ENCODE results near the gene SUV39H2. TPM values are rescaled to one million over a fixed set of nuclear protein-coding genes. Genes with fewer than 3 reads are reported as not detected.
"Not testable (repeated sequence)": the region's sequence is repeated elsewhere in the genome, so short reads cannot be mapped to it uniquely, and the experiment has no call there.

The SUV39H2 gene
- total RNA-seq, 1 donor from 2014 or later, result 7.9 TPM

DNA sequence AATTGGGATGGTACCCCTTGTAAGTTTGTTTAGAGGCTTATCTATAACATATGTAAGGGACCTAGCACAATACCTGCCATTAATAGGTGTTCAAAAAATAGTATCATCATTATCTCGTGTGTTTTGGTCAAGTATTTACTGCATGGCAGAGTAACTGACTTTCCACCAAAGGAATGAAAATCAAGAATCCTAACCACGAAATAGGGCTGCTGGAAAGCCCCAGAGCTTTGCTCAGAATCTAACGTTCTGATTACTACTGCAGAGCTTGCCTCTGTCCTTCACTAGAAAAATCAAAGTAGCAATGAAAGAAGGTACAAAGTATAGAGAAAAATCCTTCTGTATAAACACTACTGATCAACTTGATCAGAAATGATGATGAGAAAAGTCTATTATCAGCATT lies 40.3 kb downstream of the SUV39H2 start:
- DNase-seq (ENCODE audit: low spot score), result no peak
- intact Hi-C loops (cut with DNase I), result no loop called here

DNA sequence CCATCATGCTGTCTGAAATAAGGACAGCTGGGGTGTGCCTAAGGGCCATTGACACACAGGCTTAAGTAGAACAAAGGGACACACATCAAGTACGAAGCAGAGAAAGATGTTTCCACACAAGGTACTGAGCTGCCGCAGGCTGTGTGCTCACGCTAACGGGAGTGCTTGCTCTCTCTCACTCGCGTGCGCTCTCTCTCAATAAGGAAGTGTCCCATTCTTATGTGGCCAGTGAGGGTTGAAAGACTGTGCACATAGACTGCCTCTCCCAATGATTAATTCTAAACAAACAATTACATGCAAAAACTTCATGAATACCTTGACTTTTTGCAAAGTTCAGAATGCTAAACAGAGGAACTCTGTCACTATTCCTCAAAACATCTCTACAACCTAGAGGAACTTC lies 45.3 kb downstream of the SUV39H2 start:
- intact Hi-C loops (cut with DNase I), result no loop called here
- no peak for DNase-seq (ENCODE audit: low spot score)

- intact Hi-C loops (cut with DNase I), result no loop called here
- DNase-seq (ENCODE audit: low spot score), result no peak
These were observed 46.6 kb downstream of the SUV39H2 start for GRCh38 chr10:14925268-14925667.

DNA sequence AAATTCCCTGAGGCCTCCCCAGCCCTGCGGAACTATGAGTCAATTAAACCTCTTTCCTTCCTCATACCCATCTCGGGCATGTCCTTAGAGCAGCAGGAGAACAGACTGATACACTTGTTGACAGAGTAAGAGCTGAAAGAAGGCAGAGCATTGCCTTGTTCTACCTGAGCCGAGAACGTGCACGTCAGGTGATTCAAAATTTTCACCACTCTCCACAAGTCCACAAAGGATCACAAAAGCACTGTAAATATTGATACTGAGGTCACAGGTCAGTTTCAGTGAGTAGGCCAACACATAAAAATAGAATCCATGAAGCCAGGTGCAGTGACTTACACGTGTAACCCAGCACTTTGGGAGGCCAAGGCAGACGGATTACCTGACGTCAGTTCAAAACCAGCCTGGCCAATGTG lies 47.4 kb downstream of the SUV39H2 start:
- intact Hi-C loops (cut with DNase I), result no loop called here
- no peak for DNase-seq (ENCODE audit: low spot score)

DNA sequence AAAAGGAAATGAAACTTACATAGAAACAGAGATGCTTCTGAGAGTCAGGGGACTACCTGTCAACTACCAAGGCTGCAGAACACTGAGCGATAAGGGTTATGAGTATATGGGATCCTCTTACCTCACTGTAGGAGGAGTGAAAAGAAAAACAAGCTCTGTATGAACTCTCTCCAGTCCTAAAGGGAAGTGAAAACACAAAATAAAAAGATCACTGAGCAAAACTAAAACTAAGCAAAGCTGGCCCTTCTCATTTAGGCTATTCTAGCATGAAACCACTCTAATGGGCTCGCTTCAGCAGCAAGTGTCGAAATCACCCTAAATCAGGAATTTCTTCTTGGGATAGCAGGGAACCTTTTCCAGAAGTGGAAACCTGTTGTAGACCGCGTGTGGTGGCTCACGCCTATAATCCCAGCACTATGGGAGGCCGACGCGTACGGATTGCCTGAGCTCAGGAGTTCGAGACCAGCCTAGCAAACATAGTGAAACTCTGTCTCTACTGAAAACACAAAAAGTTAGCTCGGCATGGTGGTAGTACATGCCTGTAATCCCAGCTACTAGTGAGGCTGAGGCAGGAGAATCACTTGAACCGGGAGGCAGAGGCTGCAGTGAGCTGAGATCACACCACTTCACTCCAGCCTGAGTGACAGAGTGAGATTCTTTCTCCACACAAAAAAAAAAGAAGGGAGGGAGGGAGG lies 48.2 kb downstream of the SUV39H2 start:
- intact Hi-C loops (cut with DNase I), result no loop called here
- DNase-seq (ENCODE audit: low spot score), result no peak

DNA sequence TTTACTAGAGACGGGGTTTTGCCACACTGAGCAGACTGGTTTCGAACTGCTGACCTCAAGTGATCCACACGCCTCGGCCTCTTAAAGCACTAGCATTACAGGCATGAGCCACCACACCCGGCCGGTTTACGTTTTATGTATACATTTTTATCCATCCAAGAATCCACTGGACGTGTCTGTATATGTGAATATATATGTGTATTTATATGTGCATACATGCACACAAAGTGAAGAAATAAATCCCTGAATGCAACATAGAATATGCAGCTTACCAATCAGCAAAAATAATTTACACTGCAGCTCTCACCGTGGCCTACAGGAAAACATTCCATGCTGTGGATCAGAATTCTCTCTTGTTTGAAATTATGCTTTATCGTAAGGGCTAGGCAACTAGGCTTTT lies 51.9 kb downstream of the SUV39H2 start:
- intact Hi-C loops (cut with DNase I), result no loop called here
- no peak for DNase-seq (ENCODE audit: low spot score)

DNA sequence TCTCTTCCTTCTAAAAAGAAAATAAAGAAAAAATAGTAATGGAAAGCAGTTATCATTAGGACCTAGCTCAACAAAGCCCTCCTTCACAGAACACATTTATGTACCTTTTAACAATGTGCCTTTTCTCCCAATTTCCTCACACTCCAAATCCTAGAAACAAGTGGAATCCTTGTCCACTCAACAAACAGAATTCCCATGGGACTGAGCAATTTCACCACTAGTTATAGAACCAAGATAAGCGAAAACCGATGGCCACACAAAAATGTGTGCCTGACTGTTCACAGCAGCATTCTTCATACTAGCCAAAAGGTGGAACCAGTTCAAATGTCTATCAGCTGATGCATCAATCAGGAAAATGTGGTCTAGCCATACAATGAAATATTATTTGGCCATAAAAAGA lies 57.9 kb downstream of the SUV39H2 start:
- DNase-seq (ENCODE audit: low spot score), result no peak
- intact Hi-C loops (cut with DNase I), result no loop called here

DNA sequence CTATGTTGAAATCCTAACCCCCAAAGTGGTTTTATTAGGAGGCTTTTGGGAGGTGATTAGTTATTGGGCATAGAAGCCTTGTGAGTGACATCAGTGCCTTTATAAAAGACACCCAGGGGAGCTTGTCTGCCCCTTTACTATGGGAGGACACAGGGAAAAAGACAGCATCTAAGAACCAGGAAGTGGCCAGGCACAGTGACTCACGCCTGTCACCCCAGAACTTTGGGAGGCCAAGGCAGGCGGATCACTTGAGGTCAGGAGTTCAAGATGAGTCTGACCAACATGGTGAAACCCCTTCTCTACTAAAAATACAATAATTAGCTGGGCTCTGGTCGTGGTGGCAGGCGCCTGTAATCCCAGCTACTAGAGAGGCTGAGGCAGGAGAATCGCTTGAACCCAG lies 60.3 kb downstream of the SUV39H2 start:
- intact Hi-C loops (cut with DNase I); DNase-seq (ENCODE audit: low spot score): not testable (repeated sequence)

GRCh38 chr10:14942147-14942949 lies 63.7 kb downstream of the SUV39H2 start:
- DNase-seq (ENCODE audit: low spot score); intact Hi-C loops (cut with DNase I): not testable (repeated sequence)

DNA sequence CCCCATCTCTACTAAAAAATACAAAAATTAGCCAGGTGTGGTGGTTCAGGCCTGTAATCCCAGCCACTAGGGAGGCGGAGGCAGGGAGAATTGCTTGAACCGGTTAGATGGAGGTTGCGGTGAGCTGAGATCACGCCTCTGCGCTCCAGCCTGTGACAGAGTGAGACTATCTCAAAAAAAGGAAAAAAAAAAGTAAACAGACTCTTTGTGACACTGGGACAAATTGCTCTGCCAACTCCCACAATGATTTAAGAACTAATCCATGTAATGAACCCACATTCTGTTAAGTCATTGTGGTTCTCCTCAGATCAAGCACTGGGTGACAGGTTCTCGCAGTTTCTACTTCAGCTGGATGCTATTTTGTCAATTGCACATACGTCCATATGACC lies 64.3 kb downstream of the SUV39H2 start:
- intact Hi-C loops (cut with DNase I); DNase-seq (ENCODE audit: low spot score): not testable (repeated sequence)

DNA sequence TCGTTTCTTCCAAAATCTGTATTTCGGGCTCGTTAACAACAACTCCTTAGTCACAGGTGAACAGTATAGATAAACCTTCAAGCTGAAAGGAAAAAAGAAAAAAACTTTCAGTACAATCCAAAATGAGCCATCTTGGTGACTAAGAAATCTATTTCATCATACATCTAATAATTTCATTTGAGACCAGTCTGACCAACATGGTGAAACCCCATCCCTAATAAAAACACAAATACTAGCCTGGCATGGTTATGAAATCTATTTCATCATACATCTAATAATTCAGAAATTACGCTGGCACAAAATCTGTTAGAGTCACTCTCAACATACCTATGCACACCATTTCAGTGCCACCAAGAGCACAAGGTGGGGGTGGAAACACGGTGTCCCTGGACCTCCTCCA lies 66.4 kb downstream of the SUV39H2 start:
- intact Hi-C loops (cut with DNase I), result no loop called here
- no peak for DNase-seq (ENCODE audit: low spot score)

GRCh38 chr10:14947268-14947667 lies 68.6 kb downstream of the SUV39H2 start:
- DNase-seq (ENCODE audit: low spot score), result no peak

GRCh38 chr10:14949291-14949690 lies 70.6 kb downstream of the SUV39H2 start:
- DNase-seq (ENCODE audit: low spot score), result no peak
- intact Hi-C loops (cut with DNase I), result no loop called here

More at GRCh38 chr10:14947268-14947667, 68.6 kb downstream of the SUV39H2 start:
- intact Hi-C loops (cut with DNase I), result no loop called here

DNA sequence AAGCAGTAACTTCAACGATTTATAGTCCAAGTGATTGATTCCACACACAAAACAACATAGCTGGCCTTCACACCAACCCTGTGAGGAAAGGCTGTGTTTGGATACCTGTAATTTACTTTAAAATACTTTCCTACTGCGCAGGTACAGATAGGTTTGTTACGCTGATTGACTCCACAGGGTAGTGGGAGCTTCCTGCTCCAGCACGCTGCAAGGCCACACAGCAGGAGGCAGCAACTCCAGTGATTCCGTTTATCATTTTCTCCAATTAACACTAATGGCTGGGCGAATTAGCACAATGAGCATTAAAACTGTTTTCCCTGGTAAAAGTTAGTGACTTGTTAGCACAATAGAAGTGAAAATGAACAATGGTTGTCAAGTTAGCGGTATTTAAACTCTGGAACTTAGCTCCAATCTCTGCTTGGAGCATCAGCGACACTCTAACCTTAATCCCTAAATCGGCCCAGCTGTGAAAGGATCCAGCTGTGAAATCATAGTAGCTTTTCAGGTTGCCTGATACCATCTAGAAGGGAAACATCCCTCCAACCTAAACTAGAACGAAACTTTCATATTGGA lies 74.3 kb downstream of the SUV39H2 start:
- intact Hi-C loops (cut with DNase I), result loop anchor here (5.0 kb wide), 2 partner anchors 116 to 144 kb away; partner anchors contain the start of genes CDNF, HSPA14, MSANTD7 and RPP38
- DNase-seq (ENCODE audit: low spot score), result no peak

DNA sequence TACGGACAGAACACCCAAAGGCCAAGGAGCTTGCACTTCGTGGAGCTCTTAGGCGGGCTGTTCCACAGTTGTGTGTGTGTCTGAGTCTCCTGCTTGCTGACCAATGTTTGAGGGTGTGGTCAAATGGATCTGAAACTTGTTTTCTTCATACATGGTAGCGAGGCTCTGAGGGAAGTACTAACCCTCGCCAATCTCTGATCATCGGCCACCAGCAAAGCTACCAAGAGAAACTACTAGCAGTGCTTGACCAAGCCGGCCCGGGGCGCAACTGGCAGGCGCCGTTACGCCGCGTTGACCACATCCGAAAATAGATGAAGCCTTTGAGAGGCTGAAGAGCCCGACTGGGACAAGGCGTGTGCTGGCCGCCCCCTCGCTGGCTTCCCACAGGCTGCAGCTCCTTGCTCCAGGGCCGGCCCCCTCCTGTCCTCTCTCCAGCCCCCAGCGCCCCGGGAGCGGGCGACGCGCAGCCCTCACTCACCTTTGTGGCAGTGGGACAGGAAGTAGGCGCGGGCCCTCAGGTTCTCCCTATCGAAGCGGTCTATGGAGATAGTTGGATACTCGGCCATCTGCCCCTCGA lies 74.8 kb downstream of the SUV39H2 start:
- intact Hi-C loops (cut with DNase I), result loop anchor here (5.0 kb wide), 2 partner anchors 116 to 144 kb away; partner anchors contain the start of genes CDNF, HSPA14, MSANTD7 and RPP38
- DNase-seq (ENCODE audit: low spot score), result no peak

Other genes with a start within 250 kb of the SUV39H2 start
- gene FAM107B, start 104.0 kb upstream of the SUV39H2 start, total RNA-seq, result 8.6 TPM
- gene CDNF, start 40.8 kb upstream of the SUV39H2 start, total RNA-seq, result 2.3 TPM
- 7.3 TPM for gene HSPA14, start 40.6 kb upstream of the SUV39H2 start, total RNA-seq
- 6.0 TPM for gene MSANTD7, start 40.6 kb upstream of the SUV39H2 start, total RNA-seq
- gene DCLRE1C, start 75.2 kb downstream of the SUV39H2 start, total RNA-seq, result 3.2 TPM
- gene MEIG1, start 80.5 kb downstream of the SUV39H2 start, total RNA-seq, result 0.54 TPM
- gene OLAH, start 165.1 kb downstream of the SUV39H2 start, total RNA-seq, result not detected
- not detected for gene ACBD7, start 209.9 kb downstream of the SUV39H2 start, total RNA-seq
- gene RPP38, start 218.5 kb downstream of the SUV39H2 start, total RNA-seq, result 8.0 TPM